Peyer's patch (tissue), 4 donors: ENCODE data around the gene SSB. TPM values are rescaled to one million over a fixed set of nuclear protein-coding genes. Genes with fewer than 3 reads are reported as not detected.

Experiments
- DNase-seq, 3 donors: peaks; one replicate each; pipeline ENCODE4 v3.0.0-alpha.2; 2017 to 2019
- H3K27ac ChIP-seq, 4 donors: fragments of 200-600 bp; sonication (generic); one replicate each; pipeline ENCODE4 v1.5.1; 2016 to 2019
- H3K27me3 ChIP-seq, 2 donors: fragments of 200-600 bp; sonication (generic); one replicate each; pipeline ENCODE4 v1.5.1; 2019
- H3K36me3 ChIP-seq, 3 donors: fragments of 200-600 bp; sonication (generic); one replicate each; pipeline ENCODE4 v1.5.1; 2016 to 2019
- H3K4me1 ChIP-seq, 4 donors: fragments of 200-600 bp; sonication (generic); one replicate each; pipeline ENCODE4 v1.5.1; 2016 to 2019
- H3K4me3 ChIP-seq, 4 donors: fragments of 200-600 bp; sonication (generic); 1 replicate in 3 of 4; 2 replicates in 1 of 4; pipeline ENCODE4 v1.5.1; 2016 to 2019; ENCODE audit warnings: mild to moderate bottlenecking in 1 of 4
- H3K9me3 ChIP-seq, 4 donors: fragments of 200-600 bp; sonication (generic); one replicate each; pipeline ENCODE4 v1.5.1; 2016 to 2019; ENCODE audit warnings: mild to moderate bottlenecking in 1 of 4
- POLR2A ChIP-seq, 2 donors: fragments of 450-650 bp; IDR thresholded peaks; one replicate each; pipeline ENCODE4 v1.5.1; 2017; ENCODE audit warnings: antibody characterized with exemption in 2 of 2, mild to moderate bottlenecking in 2 of 2, moderate library complexity in 2 of 2
- total RNA-seq, 4 donors: library from RNA; depleted of rRNA; stranded (reverse); fragments of >200 nt; gene quantifications; one replicate each; pipeline ENCODE4 v1.1.0, GENCODE V29; 2016
- TF ChIP-seq, protein P1 (sequence below), 6 experiments: fragments of 450-650 bp in 4 of 6; fragments of 200-600 bp in 2 of 6; sonication (generic) in 1 of 6; IDR thresholded peaks; one replicate each; pipeline ENCODE4 v1.5.1; 2017 to 2019; ENCODE audit warnings: antibody characterized with exemption in 6 of 6, mild to moderate bottlenecking in 3 of 6, moderate library complexity in 1 of 6

The SSB gene
- total RNA-seq, 4 donors from 2014 or later: 26.3 to 81.7 (median 33.3) TPM

GRCh38 chr2:169767243-169767888 is 31.3 kb upstream of the SSB start:
- TF ChIP-seq, protein P1, sequence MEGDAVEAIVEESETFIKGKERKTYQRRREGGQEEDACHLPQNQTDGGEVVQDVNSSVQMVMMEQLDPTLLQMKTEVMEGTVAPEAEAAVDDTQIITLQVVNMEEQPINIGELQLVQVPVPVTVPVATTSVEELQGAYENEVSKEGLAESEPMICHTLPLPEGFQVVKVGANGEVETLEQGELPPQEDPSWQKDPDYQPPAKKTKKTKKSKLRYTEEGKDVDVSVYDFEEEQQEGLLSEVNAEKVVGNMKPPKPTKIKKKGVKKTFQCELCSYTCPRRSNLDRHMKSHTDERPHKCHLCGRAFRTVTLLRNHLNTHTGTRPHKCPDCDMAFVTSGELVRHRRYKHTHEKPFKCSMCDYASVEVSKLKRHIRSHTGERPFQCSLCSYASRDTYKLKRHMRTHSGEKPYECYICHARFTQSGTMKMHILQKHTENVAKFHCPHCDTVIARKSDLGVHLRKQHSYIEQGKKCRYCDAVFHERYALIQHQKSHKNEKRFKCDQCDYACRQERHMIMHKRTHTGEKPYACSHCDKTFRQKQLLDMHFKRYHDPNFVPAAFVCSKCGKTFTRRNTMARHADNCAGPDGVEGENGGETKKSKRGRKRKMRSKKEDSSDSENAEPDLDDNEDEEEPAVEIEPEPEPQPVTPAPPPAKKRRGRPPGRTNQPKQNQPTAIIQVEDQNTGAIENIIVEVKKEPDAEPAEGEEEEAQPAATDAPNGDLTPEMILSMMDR (IDR thresholded peaks at IDR 0.05): peak; percentile 14 to 84 (median 76)
- no peak for TF ChIP-seq POLR2A (IDR thresholded peaks at IDR 0.05)
- Histone ChIP-seq H3K27me3 (peaks cover 0 to 7% of the 10 kb centered on the region in 2 donors), H3K4me3 (no peak overlapping the region), H3K27ac (no peak overlapping the region), H3K4me1 (peaks cover 0 to 8% (median 0%) of the 10 kb centered on the region in 4 donors), H3K36me3 (no peaks in the 10 kb centered on the region), H3K9me3 (no peaks in the 10 kb centered on the region)
- DNase-seq: peak in 2 of 3 donors; percentile 41 to 84

DNA sequence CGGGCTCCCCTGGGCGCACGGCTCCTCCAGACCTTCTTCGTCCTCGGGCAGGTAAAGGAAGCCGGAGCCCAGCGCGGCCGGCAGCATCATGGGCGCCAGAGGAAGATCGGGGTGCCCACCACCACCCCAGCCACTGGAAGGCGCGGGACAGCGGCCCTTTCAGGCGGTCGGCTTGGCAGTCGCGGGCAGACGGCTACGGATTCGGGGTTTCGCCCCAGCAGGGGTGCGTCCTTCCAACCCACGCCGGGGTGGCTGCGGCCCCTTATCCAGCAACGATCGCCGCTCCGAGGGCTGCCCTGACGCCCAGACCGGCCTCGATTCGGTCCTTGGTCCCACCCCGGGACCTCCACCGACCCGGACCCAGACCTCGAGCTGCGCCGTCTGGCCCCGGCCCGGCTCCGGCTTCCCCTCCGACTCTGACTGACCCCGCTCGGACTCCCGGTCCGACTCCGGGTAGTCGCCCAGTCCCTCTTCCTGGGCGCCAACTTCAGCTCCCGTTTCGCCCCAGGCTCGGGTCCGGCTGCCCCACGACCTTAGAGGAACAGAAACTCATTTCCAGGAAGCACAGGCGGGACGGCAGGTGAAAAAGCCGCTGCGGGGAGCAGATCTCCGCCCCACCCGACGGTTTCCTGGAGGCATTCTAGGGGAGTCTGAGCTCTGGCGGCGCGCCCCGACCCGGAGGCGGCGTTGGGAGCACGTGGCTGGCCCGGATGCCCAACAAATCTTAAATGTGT is 30.2 kb upstream of the SSB start:
- Histone ChIP-seq H3K9me3 (no peaks in the 10 kb centered on the region), H3K27ac (no peak overlapping the region), H3K4me3 (peak overlapping the region; percentile 29 to 50 (median 33)), H3K36me3 (no peaks in the 10 kb centered on the region), H3K27me3 (peaks cover 0 to 7% of the 10 kb centered on the region in 2 donors), H3K4me1 (peaks cover 0 to 6% (median 0%) of the 10 kb centered on the region in 4 donors)
- DNase-seq: peak in 1 of 3 donors; percentile 60
- TF ChIP-seq, protein P1 (IDR thresholded peaks at IDR 0.05): no peak
- no peak for TF ChIP-seq POLR2A (IDR thresholded peaks at IDR 0.05)

GRCh38 chr2:169771021-169771420 is 27.6 kb upstream of the SSB start:
- Histone ChIP-seq H3K27me3 (peaks cover 0 to 7% of the 10 kb centered on the region in 2 donors), H3K4me1 (peaks cover 0 to 6% (median 0%) of the 10 kb centered on the region in 4 donors), H3K4me3 (no peak overlapping the region), H3K9me3 (no peaks in the 10 kb centered on the region), H3K27ac (peak overlapping the region in 2 of 4 donors; percentile 30 to 51), H3K36me3 (no peaks in the 10 kb centered on the region)
- no peak for DNase-seq
- TF ChIP-seq, protein P1 (IDR thresholded peaks at IDR 0.05): no peak
- no peak for TF ChIP-seq POLR2A (IDR thresholded peaks at IDR 0.05)

- DNase-seq: no peak
- Histone ChIP-seq H3K27me3 (peaks cover 0 to 7% of the 10 kb centered on the region in 2 donors), H3K9me3 (no peaks in the 10 kb centered on the region), H3K4me3 (no peak overlapping the region), H3K4me1 (peaks cover 0 to 6% (median 0%) of the 10 kb centered on the region in 4 donors), H3K36me3 (no peaks in the 10 kb centered on the region), H3K27ac (peak overlapping the region in 2 of 4 donors; percentile 30 to 51)
- TF ChIP-seq, protein P1 (IDR thresholded peaks at IDR 0.05): no peak
- TF ChIP-seq POLR2A (IDR thresholded peaks at IDR 0.05): no peak
Observed at GRCh38 chr2:169771612-169772011, 27.1 kb upstream of the SSB start.

GRCh38 chr2:169772651-169773050 is 26.0 kb upstream of the SSB start:
- Histone ChIP-seq H3K27me3 (peaks cover 0 to 7% of the 10 kb centered on the region in 2 donors), H3K4me3 (no peak overlapping the region), H3K27ac (no peak overlapping the region), H3K9me3 (no peaks in the 10 kb centered on the region), H3K36me3 (no peaks in the 10 kb centered on the region), H3K4me1 (peaks cover 0 to 6% (median 0%) of the 10 kb centered on the region in 4 donors)
- TF ChIP-seq, protein P1 (IDR thresholded peaks at IDR 0.05): no peak
- no peak for TF ChIP-seq POLR2A (IDR thresholded peaks at IDR 0.05)
- no peak for DNase-seq
